ENCODE data around the gene MZT1.
"Not testable (repeated sequence)": the region's sequence is repeated elsewhere in the genome, so short reads cannot be mapped to it uniquely, and the experiment has no call there.

MZT1 gene

GRCh38 chr13:72727417-72728289, at the start of gene MZT1, which contains the start of gene BORA:
Gene MZT1, minus strand, starts transcription at chr13:72727629. Its CDS starts 27 bp downstream, at chr13:72727602.
Gene BORA, plus strand, starts transcription at chr13:72727923. Its CDS starts 1,018 bp downstream, at chr13:72728941.
- DNase-seq = peak; percentile 99

GRCh38 chr13:72774019-72774418, 46.6 kb upstream of the MZT1 start:
- no peak for DNase-seq

DNA sequence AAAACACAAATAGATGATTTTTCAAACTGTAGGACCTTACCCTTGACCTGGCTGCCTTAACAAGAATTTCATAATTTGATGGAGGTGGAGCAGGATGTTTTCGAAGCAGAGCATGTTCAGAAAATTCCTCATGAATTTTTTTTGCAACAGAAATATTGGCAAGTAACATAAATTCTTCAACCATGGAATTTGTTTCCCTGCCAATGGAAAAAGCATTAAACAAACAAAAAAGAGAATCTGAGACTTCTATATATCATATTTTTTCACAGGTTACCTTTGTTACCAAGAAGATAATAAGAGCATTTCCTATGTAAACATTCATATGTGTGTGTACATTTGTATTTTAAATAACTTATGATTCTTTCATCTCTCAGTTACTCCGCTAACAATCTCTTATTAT, 36.0 kb upstream of the MZT1 start:
- no peak for DNase-seq

- no peak for DNase-seq
Observed at GRCh38 chr13:72760189-72760588, 32.8 kb upstream of the MZT1 start.

DNA sequence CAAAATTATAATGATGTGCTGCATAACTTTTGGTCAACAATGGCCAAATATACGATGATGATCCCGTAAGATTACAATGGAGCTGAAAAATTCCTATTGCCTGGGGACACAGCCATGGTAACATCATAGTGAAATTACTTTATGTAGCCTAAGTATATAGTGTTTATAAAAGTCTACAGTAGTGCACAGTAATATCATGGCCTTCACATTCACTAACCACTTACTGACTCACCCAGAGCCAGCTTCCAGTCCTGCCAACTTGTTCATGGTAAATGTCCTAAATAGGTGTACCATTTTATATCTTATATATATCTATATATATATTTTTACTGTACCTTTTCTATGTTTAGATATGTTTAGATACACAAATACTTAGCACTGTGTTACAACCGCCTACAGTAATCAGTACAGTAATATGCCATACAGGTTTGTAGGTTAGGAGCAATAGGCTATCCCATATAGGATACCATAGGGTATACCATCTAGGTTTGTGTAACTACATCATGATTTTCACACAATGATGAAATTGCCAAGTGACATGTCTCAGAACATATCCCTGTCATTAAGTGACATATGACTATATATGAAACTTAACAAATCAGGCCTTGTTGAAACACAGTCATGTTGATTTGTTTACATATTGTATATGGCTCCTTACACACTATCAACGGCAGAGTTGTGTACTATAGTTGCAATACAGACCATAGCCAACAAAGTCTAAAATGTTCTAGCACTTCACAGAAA, 30.5 kb upstream of the MZT1 start:
- DNase-seq = no peak

DNA sequence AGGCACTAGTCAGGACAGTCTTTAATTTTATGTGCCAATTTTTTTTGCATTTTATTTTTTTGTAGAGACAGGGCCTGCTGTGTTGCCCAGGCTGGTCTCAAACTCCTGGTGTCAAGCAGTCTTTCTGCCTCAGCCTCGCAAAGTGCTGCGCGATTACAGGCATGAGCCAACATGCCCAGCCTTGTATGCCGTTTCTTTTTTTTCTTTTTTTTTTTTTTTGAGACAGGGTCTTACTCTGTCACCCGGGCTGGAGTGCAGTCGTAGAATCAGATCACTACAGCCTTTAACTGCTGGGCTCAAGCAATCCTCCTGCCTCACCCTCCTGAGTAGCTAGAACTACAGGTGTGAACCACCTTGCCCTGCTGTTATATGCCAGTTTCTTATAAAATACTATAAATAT, 26.7 kb upstream of the MZT1 start:
- no peak for DNase-seq

DNA sequence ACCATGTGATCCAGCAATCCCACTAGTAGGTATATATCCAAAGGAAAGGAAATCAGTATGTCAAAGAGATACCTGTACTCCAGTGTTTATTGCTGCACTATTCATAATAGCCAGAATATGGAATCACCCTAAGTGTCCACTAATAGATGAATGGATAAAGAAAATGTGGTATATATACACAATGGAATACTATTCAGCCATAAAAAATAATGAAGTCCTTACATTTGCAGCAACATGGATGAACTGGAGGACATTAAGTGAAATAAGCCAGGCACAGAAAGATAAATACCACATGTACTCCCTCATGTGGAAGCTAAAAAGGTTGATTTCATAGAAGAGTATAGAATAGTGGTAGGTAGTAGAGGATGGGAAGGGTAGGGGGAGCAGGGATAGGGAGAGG, 23.8 kb upstream of the MZT1 start:
- DNase-seq = no peak

DNA sequence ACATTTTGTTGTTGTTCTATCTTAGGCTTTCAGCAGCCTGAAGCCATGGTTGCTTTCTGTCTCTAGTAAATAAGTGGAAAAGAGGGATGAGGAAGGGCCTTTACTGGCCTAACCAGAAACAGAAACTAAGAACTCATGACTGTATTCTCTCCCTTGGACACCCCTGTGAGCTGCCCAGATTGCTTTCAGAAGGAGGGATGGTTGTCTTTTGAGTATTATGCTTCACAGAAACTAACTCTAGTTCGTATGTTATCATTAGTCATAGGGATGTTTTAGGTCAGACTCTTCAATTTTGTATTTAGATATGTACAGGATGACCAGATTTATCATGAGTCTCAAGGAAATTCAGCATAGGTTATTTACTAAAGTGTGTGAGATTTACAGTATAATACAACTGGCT, 17.8 kb upstream of the MZT1 start:
- DNase-seq = no peak

- no peak for DNase-seq
Observed at GRCh38 chr13:72740015-72740414, 12.6 kb upstream of the MZT1 start.

DNA sequence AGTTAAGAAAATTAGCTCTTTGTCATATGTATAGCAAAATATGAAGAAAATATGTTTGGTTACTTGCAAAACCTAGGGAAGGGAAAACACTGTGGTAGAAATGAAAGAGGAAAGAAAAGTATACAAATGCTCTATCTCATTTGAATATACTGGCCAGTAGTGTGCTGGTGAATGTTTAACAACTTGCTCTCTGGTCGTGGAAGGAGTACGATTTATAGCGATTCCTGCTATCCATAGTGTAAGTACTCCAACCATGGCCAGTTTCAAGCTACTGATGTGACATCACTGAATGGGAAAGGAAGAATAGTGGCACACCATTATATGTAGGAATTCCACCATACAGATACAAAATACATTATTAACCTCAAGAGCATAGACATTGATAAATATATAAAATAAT, 9.6 kb upstream of the MZT1 start:
- no peak for DNase-seq

DNA sequence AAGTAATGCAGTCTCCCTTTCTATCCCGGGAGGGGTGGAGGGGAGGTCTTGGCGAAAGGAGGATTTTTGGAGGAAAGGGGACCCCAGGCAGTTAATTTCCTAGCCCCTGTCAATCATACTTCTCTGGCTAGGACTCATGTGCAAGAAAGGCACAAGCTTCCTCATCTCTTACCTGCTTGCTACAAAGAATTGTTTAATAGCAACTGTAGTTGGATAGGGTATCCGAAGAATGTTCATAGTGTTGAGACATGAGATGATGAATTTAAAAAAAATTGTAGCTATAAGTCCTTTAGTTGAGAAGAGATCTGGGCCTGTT, 819 bp upstream of the MZT1 start:
- no peak for DNase-seq

GRCh38 chr13:72726726-72727416, 558 bp downstream of the MZT1 start:
- DNase-seq = peak; percentile 81

DNA sequence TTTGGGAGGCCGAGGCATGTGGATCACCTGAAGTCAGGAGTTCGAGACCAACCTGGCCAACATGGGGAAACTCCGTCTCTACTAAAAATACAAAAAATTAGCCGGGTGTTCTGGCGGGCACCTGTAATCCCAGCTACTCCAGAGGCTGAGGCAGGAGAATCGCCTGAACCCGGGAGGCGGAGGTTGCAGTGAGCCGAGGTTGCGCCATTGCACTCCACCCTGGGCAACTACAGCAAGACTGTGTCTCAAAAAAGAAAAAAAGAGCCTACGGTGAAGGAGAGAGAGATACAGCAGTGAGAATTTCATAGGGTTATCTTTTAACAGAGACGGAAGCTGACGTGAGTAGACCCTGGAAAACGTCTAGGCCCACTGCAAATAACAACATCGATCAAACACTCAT, 1.2 kb downstream of the MZT1 start:
- not testable (repeated sequence) for DNase-seq

DNA sequence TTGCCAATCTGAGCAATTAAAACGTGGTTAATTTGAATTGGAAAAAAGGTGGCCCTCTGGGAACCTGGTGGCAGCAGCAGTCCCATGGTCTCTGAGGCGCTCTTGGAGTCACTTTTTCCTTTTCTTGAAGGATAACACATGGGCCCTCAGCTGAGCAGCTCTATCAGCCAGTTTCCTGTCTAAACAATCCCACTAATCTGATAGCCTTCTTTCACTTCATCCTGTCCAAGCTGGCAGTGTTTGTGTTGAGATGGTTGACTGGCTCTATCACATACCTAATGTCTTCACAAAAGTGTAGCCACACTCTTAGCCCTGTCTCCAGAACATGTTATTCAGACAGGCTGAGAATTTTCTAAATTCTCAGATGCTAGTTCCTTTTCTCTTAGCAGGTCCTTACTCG, 10.7 kb downstream of the MZT1 start:
- no peak for DNase-seq

GRCh38 chr13:72700509-72700908, 26.9 kb downstream of the MZT1 start:
- DNase-seq = no peak

GRCh38 chr13:72698164-72698563, 29.3 kb downstream of the MZT1 start:
- no peak for DNase-seq

- peak; percentile 35 for DNase-seq
Observed at GRCh38 chr13:72696579-72696978, 30.9 kb downstream of the MZT1 start.

- no peak for DNase-seq
Observed at GRCh38 chr13:72694314-72694713, 33.1 kb downstream of the MZT1 start.

DNA sequence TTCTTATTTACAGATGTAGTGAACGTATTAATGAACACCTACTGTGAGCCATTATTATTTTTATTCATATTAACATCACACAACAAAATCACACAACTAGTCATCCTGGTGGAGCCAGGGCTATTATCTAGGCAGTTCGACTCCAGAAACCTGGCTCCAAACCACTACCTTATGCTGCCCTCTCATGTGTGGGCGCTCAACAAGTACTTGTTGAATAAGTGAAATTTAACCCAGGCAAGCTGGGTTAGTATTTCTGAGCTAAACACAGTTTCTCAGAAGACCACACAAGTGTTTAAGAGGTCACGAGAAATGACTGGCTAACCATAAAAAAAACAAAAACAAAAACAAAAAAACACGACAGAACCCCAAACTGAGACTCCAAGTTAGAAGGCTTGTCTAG, 33.6 kb downstream of the MZT1 start:
- DNase-seq = no peak

GRCh38 chr13:72692884-72693514, 34.4 kb downstream of the MZT1 start:
- DNase-seq = no peak

DNA sequence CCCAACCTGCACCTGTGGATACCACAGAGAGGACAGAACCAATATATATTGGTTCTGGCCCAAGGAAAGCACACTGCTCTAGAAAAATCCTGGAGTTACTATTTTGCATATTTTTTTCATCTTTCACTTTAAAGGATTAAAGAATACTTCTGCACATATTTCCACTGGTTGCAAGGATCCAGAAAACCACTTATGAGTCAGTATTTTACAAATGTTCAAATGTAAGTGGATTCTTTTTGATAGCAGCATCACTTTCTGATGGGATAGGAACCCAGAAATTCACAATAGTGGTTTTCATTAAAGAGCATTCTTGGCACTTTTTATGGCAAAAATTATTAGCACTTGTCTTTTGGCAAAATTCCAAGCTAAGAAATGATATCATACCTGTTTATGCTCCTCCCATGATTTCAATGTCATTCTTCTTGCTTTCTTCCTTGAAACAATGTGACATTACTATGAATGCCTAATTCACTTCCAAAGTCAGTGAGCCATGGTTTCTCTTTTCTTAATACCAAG, 38.2 kb downstream of the MZT1 start:
- DNase-seq = no peak

DNA sequence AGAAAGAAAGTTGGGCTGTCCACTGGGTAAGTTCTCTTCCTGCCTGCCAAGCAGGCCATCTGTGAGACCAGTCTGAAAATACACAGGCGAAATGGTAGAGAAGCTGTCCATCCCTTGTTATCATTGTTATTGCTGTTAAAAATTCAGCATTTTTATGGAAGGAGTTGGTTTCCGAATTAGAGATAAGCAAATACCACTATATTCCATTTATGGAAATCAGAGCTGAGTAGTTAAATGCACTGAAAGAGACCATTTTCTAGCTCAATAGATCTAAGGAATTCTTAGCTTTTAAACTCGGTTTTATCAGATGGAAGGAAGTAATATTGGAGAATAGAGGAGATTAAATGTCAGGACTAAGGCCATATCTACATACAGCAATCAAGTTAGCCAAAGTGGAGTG, 40.7 kb downstream of the MZT1 start:
- no peak for DNase-seq

DNA sequence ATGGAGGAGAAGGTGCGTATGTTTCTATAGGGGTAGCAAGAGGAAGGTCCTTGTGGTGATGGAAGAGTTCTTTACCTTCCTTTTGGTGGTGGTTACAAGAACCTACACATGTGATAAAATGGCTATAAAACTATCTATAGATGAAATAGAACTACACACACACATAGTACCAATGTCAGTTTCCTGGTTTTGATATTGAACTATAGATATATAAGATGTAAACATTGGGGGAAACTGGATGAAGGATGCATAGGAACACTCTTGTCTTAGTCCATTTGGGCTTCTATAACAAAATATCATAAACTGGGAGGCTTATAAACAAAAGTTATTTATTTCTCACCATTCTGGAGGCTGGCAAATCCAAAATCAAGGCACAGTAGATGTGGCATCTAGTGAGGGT, 47.1 kb downstream of the MZT1 start:
- no peak for DNase-seq
